Gastrocnemius medialis (tissue), 4 donors: Measurements from ENCODE around the gene TTLL10.

ENCODE experiments used
- CTCF ChIP-seq, 5 experiments: fragments of 450-650 bp in 3 of 5; fragments of 200-600 bp in 2 of 5; sonication (generic) in 2 of 5; IDR thresholded peaks in 4 of 5; conservative IDR thresholded peaks in 1 of 5; 1 replicate in 4 of 5; 2 replicates in 1 of 5; pipeline ENCODE4 v1.5.1; 2016 to 2019; ENCODE audit warnings: antibody characterized with exemption in 5 of 5, mild to moderate bottlenecking in 3 of 5, moderate library complexity in 3 of 5
- POLR2A ChIP-seq, 2 donors: fragments of 450-650 bp; IDR thresholded peaks; one replicate each; pipeline ENCODE4 v1.6.1; 2017; ENCODE audit warnings: antibody characterized with exemption in 2 of 2, mild to moderate bottlenecking in 2 of 2, moderate library complexity in 2 of 2

GRCh38 chr1:1125945-1126344 is 47.7 kb upstream of the TTLL10 start:
- TF ChIP-seq CTCF (IDR thresholded peaks at IDR 0.05 in 4 of 5, conservative IDR thresholded peaks at IDR 0.05 in 1 of 5), result no peak
- TF ChIP-seq POLR2A (IDR thresholded peaks at IDR 0.05), result no peak
